K562 (cell line): ENCODE measurements around the gene SRRM5. TPM values are rescaled to one million over a fixed set of nuclear protein-coding genes. Genes with fewer than 3 reads are reported as not detected.

Experiments
- CAMTA2 ChIP-seq: fragments of 250-450 bp; sonication (Bioruptor Pico); conservative IDR thresholded peaks from 2 replicates; pipeline ENCODE4 v1.5.1; 2022
- CBX2 ChIP-seq: fragments of 200-600 bp; sonication (generic); IDR thresholded peaks from one replicate; pipeline ENCODE4 v1.6.1; 2012; ENCODE audit warnings: mild to moderate bottlenecking, low read length, inconsistent platforms; ENCODE audit not compliant: insufficient read depth, poor library complexity, severe bottlenecking
- ETV5 ChIP-seq: sonication (generic); formaldehyde crosslinking; IDR thresholded peaks from 2 replicates; pipeline ENCODE4 v1.4.0; 2020; ENCODE audit warnings: low read depth, mild to moderate bottlenecking, missing genetic modification reagents
- TFAM ChIP-seq: fragments of 250-450 bp; sonication (Bioruptor Pico); conservative IDR thresholded peaks from 2 replicates; pipeline ENCODE4 v1.5.0; 2021; ENCODE audit warnings: mild to moderate bottlenecking, moderate library complexity
- ZBTB17 ChIP-seq: fragments of 450-650 bp; formaldehyde crosslinking; IDR thresholded peaks from 2 replicates; pipeline ENCODE4 v1.4.0; 2020; ENCODE audit warnings: mild to moderate bottlenecking
- ZKSCAN3 ChIP-seq: fragments of 250-450 bp; sonication (Bioruptor Pico); IDR thresholded peaks from 2 replicates; pipeline ENCODE4 v1.4.0; 2020
- ZNF77 ChIP-seq: fragments of 250-450 bp; sonication (Bioruptor Pico); IDR thresholded peaks from 2 replicates; pipeline ENCODE4 v1.5.0; 2020
- polyA plus RNA-seq, 8 experiments: library from polyadenylated mRNA; depleted of rRNA in 4 of 8; stranded (reverse) in 5 of 8; unstranded in 3 of 8; fragments of >200 nt; fragmentation: Nextera tagmentation in 2 of 8; fragmentation: Illumina TruSeq in 1 of 8; extraction: Ambion mirVana in 2 of 8; extraction: Trizol in 1 of 8; gene quantifications; 2 replicates each; pipeline versions ENCODE4 v1.2.1 to v1.2.3, GENCODE V29; 2011 to 2014; ENCODE audit warnings: inconsistent platforms in 1 of 8, missing spikeins in 1 of 8
- total RNA-seq, 7 experiments: library from RNA; depleted of rRNA in 6 of 7; stranded (reverse); fragments of >200 nt in 6 of 7; fragmentation: Illumina TruSeq in 2 of 7; extraction: Trizol in 2 of 7; gene quantifications; 2 replicates each; pipeline versions ENCODE4 v1.2.1 to v1.2.3, GENCODE V29; 2011 to 2021; ENCODE audit warnings: low replicate concordance in 1 of 7
- TF ChIP-seq, protein P1 (sequence below): sonication (generic); formaldehyde crosslinking; IDR thresholded peaks from 2 replicates; pipeline ENCODE4 v1.9.0; 2022; ENCODE audit warnings: mild to moderate bottlenecking, missing genetic modification reagents
- TF ChIP-seq, protein P2 (sequence below): fragments of 450-650 bp; formaldehyde crosslinking; IDR thresholded peaks from 2 replicates; pipeline ENCODE4 v1.4.0; 2020; ENCODE audit warnings: mild to moderate bottlenecking, moderate library complexity
- TF ChIP-seq, protein P3 (sequence below): fragments of 450-650 bp; IDR thresholded peaks from 2 replicates; pipeline ENCODE4 v1.6.1; 2016; ENCODE audit warnings: low read depth
- TF ChIP-seq, protein P4 (sequence below): fragments of 250-450 bp; sonication (Bioruptor Pico); IDR thresholded peaks from 2 replicates; pipeline ENCODE4 v1.6.1; 2021; ENCODE audit warnings: mild to moderate bottlenecking
- TF ChIP-seq, protein P5 (sequence below): sonication (generic); formaldehyde crosslinking; IDR thresholded peaks from 2 replicates; pipeline ENCODE4 v1.8.0; 2022; ENCODE audit warnings: mild to moderate bottlenecking, missing genetic modification reagents
- TF ChIP-seq, protein P6 (sequence below): fragments of 250-450 bp; sonication (Bioruptor Pico); IDR thresholded peaks from 2 replicates; pipeline ENCODE4 v1.9.0; 2021; ENCODE audit warnings: mild to moderate bottlenecking, inconsistent platforms

The SRRM5 gene
- total and polyA plus RNA-seq, 9 of the 15 experiments (the other 6 are each of a cell fraction or from before 2014, with no cell fraction given), result 0.09 to 0.45 (median 0.18) TPM; not detected in 2

DNA sequence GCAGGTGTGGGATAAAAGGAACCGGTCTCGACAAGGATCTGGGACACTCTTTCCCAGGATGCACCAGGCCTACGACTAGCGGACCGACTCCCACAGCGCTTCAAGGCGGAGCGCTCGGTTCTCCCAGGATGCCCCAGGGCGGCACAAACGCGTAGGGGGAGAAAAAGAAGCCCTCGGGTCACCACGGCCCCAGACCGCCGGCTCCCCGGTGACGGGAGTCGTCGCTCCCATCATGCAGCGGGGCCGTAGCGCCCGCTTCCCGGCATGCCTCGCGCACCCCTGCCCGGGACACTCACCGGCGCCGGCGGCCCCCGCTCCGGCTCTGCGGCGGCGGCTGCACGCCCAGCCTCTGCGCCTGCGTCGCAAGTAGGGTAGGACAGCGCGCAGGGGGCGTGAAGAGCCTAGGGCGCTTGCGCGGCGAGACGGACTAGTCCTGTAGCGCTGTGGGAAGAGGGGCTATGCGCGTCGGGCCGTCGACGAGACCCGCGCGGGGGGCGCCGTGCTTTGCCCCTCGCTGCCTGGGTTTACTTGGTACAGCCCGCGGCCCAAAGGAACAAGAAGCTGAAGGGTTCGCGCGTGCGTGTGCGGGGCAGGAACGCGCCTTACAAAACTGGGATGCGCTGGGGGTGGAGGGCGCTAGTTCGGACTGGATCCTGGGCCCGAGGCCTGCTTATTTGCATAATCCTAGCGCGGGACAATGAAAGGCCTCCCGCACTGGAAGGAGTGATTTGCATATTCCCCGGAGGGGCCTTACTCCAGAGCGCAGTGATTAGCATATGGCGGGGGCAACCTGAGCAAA is 7.6 kb downstream of the SRRM5 start, which contains the start of gene ZNF428 (continued):
- TF ChIP-seq, protein P1, sequence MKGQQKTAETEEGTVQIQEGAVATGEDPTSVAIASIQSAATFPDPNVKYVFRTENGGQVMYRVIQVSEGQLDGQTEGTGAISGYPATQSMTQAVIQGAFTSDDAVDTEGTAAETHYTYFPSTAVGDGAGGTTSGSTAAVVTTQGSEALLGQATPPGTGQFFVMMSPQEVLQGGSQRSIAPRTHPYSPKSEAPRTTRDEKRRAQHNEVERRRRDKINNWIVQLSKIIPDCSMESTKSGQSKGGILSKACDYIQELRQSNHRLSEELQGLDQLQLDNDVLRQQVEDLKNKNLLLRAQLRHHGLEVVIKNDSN (CRISPR knock-in tag), result no peak
- TF ChIP-seq, protein P2, sequence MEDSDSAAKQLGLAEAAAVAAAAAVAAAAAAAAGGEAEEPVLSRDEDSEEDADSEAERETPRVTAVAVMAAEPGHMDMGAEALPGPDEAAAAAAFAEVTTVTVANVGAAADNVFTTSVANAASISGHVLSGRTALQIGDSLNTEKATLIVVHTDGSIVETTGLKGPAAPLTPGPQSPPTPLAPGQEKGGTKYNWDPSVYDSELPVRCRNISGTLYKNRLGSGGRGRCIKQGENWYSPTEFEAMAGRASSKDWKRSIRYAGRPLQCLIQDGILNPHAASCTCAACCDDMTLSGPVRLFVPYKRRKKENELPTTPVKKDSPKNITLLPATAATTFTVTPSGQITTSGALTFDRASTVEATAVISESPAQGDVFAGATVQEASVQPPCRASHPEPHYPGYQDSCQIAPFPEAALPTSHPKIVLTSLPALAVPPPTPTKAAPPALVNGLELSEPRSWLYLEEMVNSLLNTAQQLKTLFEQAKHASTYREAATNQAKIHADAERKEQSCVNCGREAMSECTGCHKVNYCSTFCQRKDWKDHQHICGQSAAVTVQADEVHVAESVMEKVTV (CRISPR knock-in tag), result no peak
- TF ChIP-seq TFAM (CRISPR knock-in tag), result no peak
- no peak for TF ChIP-seq ZBTB17 (CRISPR knock-in tag)
- TF ChIP-seq, protein P3, sequence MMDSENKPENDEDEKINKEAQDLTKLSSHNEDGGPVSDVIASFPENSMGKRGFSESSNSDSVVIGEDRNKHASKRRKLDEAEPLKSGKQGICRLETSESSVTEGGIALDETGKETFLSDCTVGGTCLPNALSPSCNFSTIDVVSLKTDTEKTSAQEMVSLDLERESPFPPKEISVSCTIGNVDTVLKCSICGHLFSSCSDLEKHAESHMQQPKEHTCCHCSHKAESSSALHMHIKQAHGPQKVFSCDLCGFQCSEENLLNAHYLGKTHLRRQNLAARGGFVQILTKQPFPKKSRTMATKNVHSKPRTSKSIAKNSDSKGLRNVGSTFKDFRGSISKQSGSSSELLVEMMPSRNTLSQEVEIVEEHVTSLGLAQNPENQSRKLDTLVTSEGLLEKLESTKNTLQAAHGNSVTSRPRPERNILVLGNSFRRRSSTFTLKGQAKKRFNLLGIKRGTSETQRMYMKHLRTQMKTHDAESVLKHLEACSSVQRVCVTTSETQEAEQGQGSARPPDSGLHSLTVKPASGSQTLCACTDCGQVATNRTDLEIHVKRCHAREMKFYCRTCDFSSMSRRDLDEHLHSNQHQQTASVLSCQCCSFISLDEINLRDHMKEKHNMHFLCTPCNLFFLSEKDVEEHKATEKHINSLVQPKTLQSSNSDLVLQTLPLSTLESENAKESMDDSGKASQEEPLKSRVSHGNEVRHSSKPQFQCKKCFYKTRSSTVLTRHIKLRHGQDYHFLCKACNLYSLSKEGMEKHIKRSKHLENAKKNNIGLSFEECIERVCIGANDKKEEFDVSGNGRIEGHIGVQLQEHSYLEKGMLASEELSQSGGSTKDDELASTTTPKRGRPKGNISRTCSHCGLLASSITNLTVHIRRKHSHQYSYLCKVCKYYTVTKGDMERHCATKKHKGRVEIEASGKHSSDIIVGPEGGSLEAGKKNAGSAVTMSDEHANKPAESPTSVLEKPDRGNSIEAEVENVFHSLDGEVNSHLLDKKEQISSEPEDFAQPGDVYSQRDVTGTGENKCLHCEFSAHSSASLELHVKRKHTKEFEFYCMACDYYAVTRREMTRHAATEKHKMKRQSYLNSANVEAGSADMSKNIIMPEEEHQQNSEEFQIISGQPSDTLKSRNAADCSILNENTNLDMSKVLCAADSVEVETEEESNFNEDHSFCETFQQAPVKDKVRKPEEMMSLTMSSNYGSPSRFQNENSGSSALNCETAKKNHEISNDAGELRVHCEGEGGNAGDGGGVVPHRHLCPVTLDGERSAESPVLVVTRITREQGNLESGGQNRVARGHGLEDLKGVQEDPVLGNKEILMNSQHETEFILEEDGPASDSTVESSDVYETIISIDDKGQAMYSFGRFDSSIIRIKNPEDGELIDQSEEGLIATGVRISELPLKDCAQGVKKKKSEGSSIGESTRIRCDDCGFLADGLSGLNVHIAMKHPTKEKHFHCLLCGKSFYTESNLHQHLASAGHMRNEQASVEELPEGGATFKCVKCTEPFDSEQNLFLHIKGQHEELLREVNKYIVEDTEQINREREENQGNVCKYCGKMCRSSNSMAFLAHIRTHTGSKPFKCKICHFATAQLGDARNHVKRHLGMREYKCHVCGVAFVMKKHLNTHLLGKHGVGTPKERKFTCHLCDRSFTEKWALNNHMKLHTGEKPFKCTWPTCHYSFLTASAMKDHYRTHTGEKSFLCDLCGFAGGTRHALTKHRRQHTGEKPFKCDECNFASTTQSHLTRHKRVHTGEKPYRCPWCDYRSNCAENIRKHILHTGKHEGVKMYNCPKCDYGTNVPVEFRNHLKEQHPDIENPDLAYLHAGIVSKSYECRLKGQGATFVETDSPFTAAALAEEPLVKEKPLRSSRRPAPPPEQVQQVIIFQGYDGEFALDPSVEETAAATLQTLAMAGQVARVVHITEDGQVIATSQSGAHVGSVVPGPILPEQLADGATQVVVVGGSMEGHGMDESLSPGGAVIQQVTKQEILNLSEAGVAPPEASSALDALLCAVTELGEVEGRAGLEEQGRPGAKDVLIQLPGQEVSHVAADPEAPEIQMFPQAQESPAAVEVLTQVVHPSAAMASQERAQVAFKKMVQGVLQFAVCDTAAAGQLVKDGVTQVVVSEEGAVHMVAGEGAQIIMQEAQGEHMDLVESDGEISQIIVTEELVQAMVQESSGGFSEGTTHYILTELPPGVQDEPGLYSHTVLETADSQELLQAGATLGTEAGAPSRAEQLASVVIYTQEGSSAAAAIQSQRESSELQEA, result no peak
- no peak for TF ChIP-seq CAMTA2 (CRISPR knock-in tag)
- TF ChIP-seq ETV5 (CRISPR knock-in tag), result 0 out of 2 replicates have a peak, but pooled peaks have one; percentile 4
- TF ChIP-seq ZNF77, result no peak
- TF ChIP-seq, protein P4, sequence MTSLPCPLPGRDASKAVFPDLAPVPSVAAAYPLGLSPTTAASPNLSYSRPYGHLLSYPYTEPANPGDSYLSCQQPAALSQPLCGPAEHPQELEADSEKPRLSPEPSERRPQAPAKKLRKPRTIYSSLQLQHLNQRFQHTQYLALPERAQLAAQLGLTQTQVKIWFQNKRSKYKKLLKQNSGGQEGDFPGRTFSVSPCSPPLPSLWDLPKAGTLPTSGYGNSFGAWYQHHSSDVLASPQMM, result no peak
- TF ChIP-seq, protein P5, sequence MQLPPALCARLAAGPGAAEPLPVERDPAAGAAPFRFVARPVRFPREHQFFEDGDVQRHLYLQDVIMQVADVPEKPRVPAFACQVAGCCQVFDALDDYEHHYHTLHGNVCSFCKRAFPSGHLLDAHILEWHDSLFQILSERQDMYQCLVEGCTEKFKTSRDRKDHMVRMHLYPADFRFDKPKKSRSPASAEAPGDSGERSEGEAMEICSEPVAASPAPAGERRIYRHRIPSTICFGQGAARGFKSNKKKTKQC (CRISPR knock-in tag), result no peak
- TF ChIP-seq ZKSCAN3, result no peak
- TF ChIP-seq, protein P6, sequence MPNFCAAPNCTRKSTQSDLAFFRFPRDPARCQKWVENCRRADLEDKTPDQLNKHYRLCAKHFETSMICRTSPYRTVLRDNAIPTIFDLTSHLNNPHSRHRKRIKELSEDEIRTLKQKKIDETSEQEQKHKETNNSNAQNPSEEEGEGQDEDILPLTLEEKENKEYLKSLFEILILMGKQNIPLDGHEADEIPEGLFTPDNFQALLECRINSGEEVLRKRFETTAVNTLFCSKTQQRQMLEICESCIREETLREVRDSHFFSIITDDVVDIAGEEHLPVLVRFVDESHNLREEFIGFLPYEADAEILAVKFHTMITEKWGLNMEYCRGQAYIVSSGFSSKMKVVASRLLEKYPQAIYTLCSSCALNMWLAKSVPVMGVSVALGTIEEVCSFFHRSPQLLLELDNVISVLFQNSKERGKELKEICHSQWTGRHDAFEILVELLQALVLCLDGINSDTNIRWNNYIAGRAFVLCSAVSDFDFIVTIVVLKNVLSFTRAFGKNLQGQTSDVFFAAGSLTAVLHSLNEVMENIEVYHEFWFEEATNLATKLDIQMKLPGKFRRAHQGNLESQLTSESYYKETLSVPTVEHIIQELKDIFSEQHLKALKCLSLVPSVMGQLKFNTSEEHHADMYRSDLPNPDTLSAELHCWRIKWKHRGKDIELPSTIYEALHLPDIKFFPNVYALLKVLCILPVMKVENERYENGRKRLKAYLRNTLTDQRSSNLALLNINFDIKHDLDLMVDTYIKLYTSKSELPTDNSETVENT, result peak; percentile 26; the same call in 1 of the 2 replicates
- TF ChIP-seq CBX2, result no peak
